H9 (cell line): Measurements from ENCODE around the gene PDZD2. TPM values are rescaled to one million over a fixed set of nuclear protein-coding genes. Genes with fewer than 3 reads are reported as not detected.

Experiments used
- DNase-seq: peaks from one replicate; pipeline ENCODE4 v3.0.0-alpha.2; 2017
- H2AFZ ChIP-seq: one replicate; pipeline ENCODE4 v1.6.1; 2013; ENCODE audit warnings: mild to moderate bottlenecking, low read length, control low read depth, moderate library complexity
- H2AK5ac ChIP-seq: 2 replicates; pipeline ENCODE4 v1.6.1; 2013; ENCODE audit warnings: low read length, control low read depth, mixed read lengths; ENCODE audit not compliant: insufficient read length
- H2BK120ac ChIP-seq: one replicate; pipeline ENCODE4 v1.6.1; 2013; ENCODE audit warnings: low read depth, mild to moderate bottlenecking, low read length, control low read depth, inconsistent platforms; ENCODE audit not compliant: poor library complexity, severe bottlenecking
- H2BK12ac ChIP-seq: 2 replicates; pipeline ENCODE4 v1.6.1; 2013; ENCODE audit warnings: low read length, control low read depth, mixed read lengths, low read depth; ENCODE audit not compliant: insufficient read length
- H2BK15ac ChIP-seq: 2 replicates; pipeline ENCODE4 v1.6.1; 2013; ENCODE audit warnings: low read depth, low read length, control low read depth
- H2BK20ac ChIP-seq: one replicate; pipeline ENCODE4 v1.6.1; 2013; ENCODE audit warnings: low read depth, mild to moderate bottlenecking, low read length, control low read depth, inconsistent platforms; ENCODE audit not compliant: poor library complexity, severe bottlenecking
- H2BK5ac ChIP-seq: 2 replicates; pipeline ENCODE4 v1.6.1; 2013; ENCODE audit warnings: low read length, control low read depth, mixed read lengths; ENCODE audit not compliant: insufficient read length
- H3K14ac ChIP-seq: 2 replicates; pipeline ENCODE4 v1.6.1; 2013; ENCODE audit warnings: low read length, control low read depth; ENCODE audit not compliant: insufficient read depth
- H3K18ac ChIP-seq: 2 replicates; pipeline ENCODE4 v1.6.1; 2013; ENCODE audit warnings: low read depth, mild to moderate bottlenecking, mixed read lengths, low read length, control low read depth; ENCODE audit not compliant: insufficient read length
- H3K23ac ChIP-seq: 2 replicates; pipeline ENCODE4 v1.6.1; 2013; ENCODE audit warnings: low read length, control low read depth, mixed read lengths, low read depth; ENCODE audit not compliant: insufficient read length
- H3K23me2 ChIP-seq: 2 replicates; pipeline ENCODE4 v1.6.1; 2013; ENCODE audit warnings: low read depth, mild to moderate bottlenecking, mixed read lengths, low read length, control low read depth; ENCODE audit not compliant: insufficient read length, poor library complexity, severe bottlenecking
- H3K27ac ChIP-seq: 2 replicates; pipeline ENCODE4 v1.5.1; 2013; ENCODE audit warnings: low read length, control low read depth, mixed read lengths, low read depth; ENCODE audit not compliant: insufficient read length
- H3K27me3 ChIP-seq: 2 replicates; pipeline ENCODE4 v1.6.1; 2013; ENCODE audit warnings: low read length, control low read depth, inconsistent platforms; ENCODE audit not compliant: insufficient read depth
- H3K4ac ChIP-seq: 2 replicates; pipeline ENCODE4 v1.6.1; 2013; ENCODE audit warnings: low read depth, mild to moderate bottlenecking, control low read depth, inconsistent platforms, low read length, moderate library complexity
- H3K4me1 ChIP-seq: 2 replicates; pipeline ENCODE4 v1.6.1; 2013; ENCODE audit warnings: low read length, control low read depth, inconsistent platforms; ENCODE audit not compliant: insufficient read depth
- H3K4me2 ChIP-seq: 2 replicates; pipeline ENCODE4 v1.6.1; 2013; ENCODE audit warnings: low read length, control low read depth, mixed read lengths; ENCODE audit not compliant: insufficient read length, insufficient read depth
- H3K56ac ChIP-seq: 2 replicates; pipeline ENCODE4 v1.6.1; 2013; ENCODE audit warnings: low read depth, mild to moderate bottlenecking, mixed read lengths, low read length, control low read depth; ENCODE audit not compliant: insufficient read length
- H3K79me1 ChIP-seq: 2 replicates; pipeline ENCODE4 v1.6.1; 2013; ENCODE audit warnings: low read depth, mild to moderate bottlenecking, moderate library complexity, low read length, control low read depth, inconsistent platforms; ENCODE audit not compliant: insufficient read depth, poor library complexity, severe bottlenecking
- H3K79me2 ChIP-seq: 2 replicates; pipeline ENCODE4 v1.6.1; 2013; ENCODE audit warnings: low read length, control low read depth, inconsistent platforms; ENCODE audit not compliant: insufficient read depth
- H3K9ac ChIP-seq: 2 replicates; pipeline ENCODE4 v1.6.1; 2013; ENCODE audit warnings: low read length, control low read depth, mixed read lengths; ENCODE audit not compliant: insufficient read length; ENCODE audit errors: extremely low read depth
- H3K9me3 ChIP-seq: one replicate; pipeline ENCODE4 v1.6.1; 2013; ENCODE audit warnings: low read depth, low read length, inconsistent platforms; ENCODE audit not compliant: control insufficient read depth
- H3T11ph ChIP-seq: one replicate; pipeline ENCODE4 v1.6.1; 2013; ENCODE audit warnings: mild to moderate bottlenecking, low read length, control low read depth, inconsistent platforms
- H4K20me1 ChIP-seq: one replicate; pipeline ENCODE4 v1.6.1; 2013; ENCODE audit not compliant: control insufficient read depth, insufficient read length, insufficient read depth
- H4K5ac ChIP-seq: 2 replicates; pipeline ENCODE4 v1.6.1; 2013; ENCODE audit warnings: low read depth, mild to moderate bottlenecking, mixed read lengths, low read length, control low read depth; ENCODE audit not compliant: insufficient read length
- H4K8ac ChIP-seq: replicated peaks from 2 replicates; pipeline ENCODE4 v1.6.1; 2013; ENCODE audit warnings: low read length, control low read depth, mixed read lengths, low read depth; ENCODE audit not compliant: insufficient read length
- H4K91ac ChIP-seq: 2 replicates; pipeline ENCODE4 v1.6.1; 2013; ENCODE audit warnings: low read depth, mild to moderate bottlenecking, moderate library complexity, mixed read lengths, low read length, control low read depth; ENCODE audit not compliant: insufficient read length
- H3K27ac Mint-ChIP-seq, 3 experiments: 2 replicates in 2 of 3; 3 replicates in 1 of 3; pipeline ENCODE4 v1.8.0; 2020 to 2021; ENCODE audit warnings: mixed read lengths in 3 of 3, mild to moderate bottlenecking in 1 of 3, moderate library complexity in 1 of 3
- H3K27me3 Mint-ChIP-seq: 2 replicates; pipeline ENCODE4 v1.8.0; 2021; ENCODE audit warnings: low read depth, mild to moderate bottlenecking, moderate library complexity, mixed read lengths
- H3K36me3 Mint-ChIP-seq, 3 experiments: 2 replicates in 2 of 3; 3 replicates in 1 of 3; pipeline ENCODE4 v1.8.0; 2020 to 2021; ENCODE audit warnings: low read depth in 3 of 3, mixed read lengths in 3 of 3; ENCODE audit not compliant: insufficient read depth in 1 of 3
- H3K4me1 Mint-ChIP-seq, 2 experiments: 2 replicates each; pipeline ENCODE4 v1.8.0; 2020; ENCODE audit warnings: mixed read lengths in 2 of 2
- H3K4me3 Mint-ChIP-seq, 2 experiments: 2 replicates in 1 of 2; 3 replicates in 1 of 2; pipeline ENCODE4 v1.8.0; 2020 to 2021; ENCODE audit warnings: mild to moderate bottlenecking in 2 of 2, mixed read lengths in 2 of 2, moderate library complexity in 1 of 2
- H3K9me3 Mint-ChIP-seq, 2 experiments: 2 replicates in 1 of 2; 3 replicates in 1 of 2; pipeline ENCODE4 v1.8.0; 2020; ENCODE audit warnings: mild to moderate bottlenecking in 2 of 2, mixed read lengths in 2 of 2, moderate library complexity in 1 of 2
- WGBS: extraction: QIAGEN DNeasy Blood & Tissue Kit; methylation state at CpG from one replicate; pipeline ENCODE4 v1.1.7; 2013; ENCODE audit warnings: missing lambda C conversion rate, low lambda C conversion rate, mixed read lengths; ENCODE audit not compliant: insufficient read length; ENCODE audit errors: extremely low coverage; 5-methylcytosine and 5-hydroxymethylcytosine counted together
- total RNA-seq: library from RNA; stranded (reverse); gene quantifications from 2 replicates; pipeline ENCODE4 v1.2.1, GENCODE V29; 2021
- TF ChIP-seq, protein P1 (sequence below): fragments of 200-600 bp; sonication (generic); conservative IDR thresholded peaks from 3 replicates; pipeline ENCODE4 v1.8.0; 2021; ENCODE audit warnings: antibody characterized with exemption, mild to moderate bottlenecking

PDZD2 gene
- total RNA-seq, 1 experiment from 2014 or later: 9.9 TPM

- Mint-ChIP-seq H3K4me1 (peaks cover 32 to 34% of the 10 kb centered on the region in 2 experiments), H3K27me3 (no peaks in the 10 kb centered on the region), H3K4me3 (no peak overlapping the region), H3K9me3 (peaks cover 12 to 17% of the 10 kb centered on the region in 2 experiments), H3K27ac (no peak overlapping the region), H3K36me3 (peaks cover 6 to 23% (median 8%) of the 10 kb centered on the region in 3 experiments)
- WGBS: no CpG with 5 or more reads among the region's 1 CpG
- Histone ChIP-seq H4K8ac (no peak overlapping the region), H3T11ph (no peak overlapping the region), H2BK120ac (no peak overlapping the region), H3K27ac (no peak overlapping the region), H3K9ac (no peak overlapping the region), H3K79me2 (no peaks in the 10 kb centered on the region), H3K79me1 (no peaks in the 10 kb centered on the region), H2BK15ac (no peak overlapping the region), H2BK20ac (no peak overlapping the region), H3K56ac (no peak overlapping the region), H4K5ac (no peak overlapping the region), H2AK5ac (no peak overlapping the region), H2BK12ac (no peak overlapping the region), H3K4me1 (peaks cover 5% of the 10 kb centered on the region; the same call in 1 of the 2 replicates), H2AFZ (no peak overlapping the region), H3K4ac (no peak overlapping the region), H3K27me3 (no peaks in the 10 kb centered on the region; the same call in 1 of the 2 replicates), H3K23me2 (no peaks in the 10 kb centered on the region), H4K20me1 (no peaks in the 10 kb centered on the region), H3K23ac (no peak overlapping the region), H3K14ac (no peak overlapping the region), H4K91ac (no peak overlapping the region), H2BK5ac (no peak overlapping the region), H3K18ac (no peak overlapping the region), H3K4me2 (no peak overlapping the region), H3K9me3 (peaks cover 3% of the 10 kb centered on the region)
- no peak for DNase-seq
- TF ChIP-seq, protein P1, sequence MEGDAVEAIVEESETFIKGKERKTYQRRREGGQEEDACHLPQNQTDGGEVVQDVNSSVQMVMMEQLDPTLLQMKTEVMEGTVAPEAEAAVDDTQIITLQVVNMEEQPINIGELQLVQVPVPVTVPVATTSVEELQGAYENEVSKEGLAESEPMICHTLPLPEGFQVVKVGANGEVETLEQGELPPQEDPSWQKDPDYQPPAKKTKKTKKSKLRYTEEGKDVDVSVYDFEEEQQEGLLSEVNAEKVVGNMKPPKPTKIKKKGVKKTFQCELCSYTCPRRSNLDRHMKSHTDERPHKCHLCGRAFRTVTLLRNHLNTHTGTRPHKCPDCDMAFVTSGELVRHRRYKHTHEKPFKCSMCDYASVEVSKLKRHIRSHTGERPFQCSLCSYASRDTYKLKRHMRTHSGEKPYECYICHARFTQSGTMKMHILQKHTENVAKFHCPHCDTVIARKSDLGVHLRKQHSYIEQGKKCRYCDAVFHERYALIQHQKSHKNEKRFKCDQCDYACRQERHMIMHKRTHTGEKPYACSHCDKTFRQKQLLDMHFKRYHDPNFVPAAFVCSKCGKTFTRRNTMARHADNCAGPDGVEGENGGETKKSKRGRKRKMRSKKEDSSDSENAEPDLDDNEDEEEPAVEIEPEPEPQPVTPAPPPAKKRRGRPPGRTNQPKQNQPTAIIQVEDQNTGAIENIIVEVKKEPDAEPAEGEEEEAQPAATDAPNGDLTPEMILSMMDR: no peak
These were observed 132.1 kb downstream of the PDZD2 start for GRCh38 chr5:31770998-31771397.
